LNCAP (cell line): Measurements from ENCODE around the gene CYP2U1.

Source experiments
- TF ChIP-seq, protein P1 (sequence below): fragments of 450-650 bp; IDR thresholded peaks from 2 replicates; pipeline ENCODE4 v1.5.1; 2017; ENCODE audit warnings: mild to moderate bottlenecking

Gene CYP2U1

DNA sequence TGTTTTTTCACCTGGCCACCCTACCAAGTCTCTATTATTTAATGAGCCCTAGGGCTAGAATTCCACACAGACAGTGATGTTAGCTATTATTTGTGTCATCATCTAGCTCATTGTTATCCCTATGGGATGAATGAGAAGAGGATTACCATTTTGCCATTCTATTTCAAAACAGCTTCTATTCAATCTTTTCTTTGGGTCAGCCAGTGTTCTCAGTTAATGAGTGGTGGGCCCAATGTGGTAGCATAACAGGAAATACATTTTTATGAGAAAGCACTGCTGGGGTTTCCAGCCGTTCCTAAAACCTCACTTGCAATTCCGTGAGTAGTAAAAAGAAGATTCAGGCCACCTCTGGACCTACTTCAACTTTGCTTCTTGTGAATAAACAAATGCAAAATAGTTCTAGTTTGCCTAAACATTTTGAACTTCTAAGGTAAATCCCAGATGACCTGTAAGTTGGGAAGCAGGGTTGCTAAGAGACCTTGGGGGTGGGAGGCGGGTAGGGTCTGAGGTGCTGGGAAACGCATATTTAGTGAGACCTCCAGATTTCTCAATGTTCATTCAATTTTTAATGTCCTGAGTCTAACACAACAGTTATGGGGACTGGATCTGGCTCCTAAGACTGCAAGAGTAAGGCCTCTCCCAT, 24.8 kb upstream of the CYP2U1 start:
- TF ChIP-seq, protein P1, sequence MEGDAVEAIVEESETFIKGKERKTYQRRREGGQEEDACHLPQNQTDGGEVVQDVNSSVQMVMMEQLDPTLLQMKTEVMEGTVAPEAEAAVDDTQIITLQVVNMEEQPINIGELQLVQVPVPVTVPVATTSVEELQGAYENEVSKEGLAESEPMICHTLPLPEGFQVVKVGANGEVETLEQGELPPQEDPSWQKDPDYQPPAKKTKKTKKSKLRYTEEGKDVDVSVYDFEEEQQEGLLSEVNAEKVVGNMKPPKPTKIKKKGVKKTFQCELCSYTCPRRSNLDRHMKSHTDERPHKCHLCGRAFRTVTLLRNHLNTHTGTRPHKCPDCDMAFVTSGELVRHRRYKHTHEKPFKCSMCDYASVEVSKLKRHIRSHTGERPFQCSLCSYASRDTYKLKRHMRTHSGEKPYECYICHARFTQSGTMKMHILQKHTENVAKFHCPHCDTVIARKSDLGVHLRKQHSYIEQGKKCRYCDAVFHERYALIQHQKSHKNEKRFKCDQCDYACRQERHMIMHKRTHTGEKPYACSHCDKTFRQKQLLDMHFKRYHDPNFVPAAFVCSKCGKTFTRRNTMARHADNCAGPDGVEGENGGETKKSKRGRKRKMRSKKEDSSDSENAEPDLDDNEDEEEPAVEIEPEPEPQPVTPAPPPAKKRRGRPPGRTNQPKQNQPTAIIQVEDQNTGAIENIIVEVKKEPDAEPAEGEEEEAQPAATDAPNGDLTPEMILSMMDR = no peak

DNA sequence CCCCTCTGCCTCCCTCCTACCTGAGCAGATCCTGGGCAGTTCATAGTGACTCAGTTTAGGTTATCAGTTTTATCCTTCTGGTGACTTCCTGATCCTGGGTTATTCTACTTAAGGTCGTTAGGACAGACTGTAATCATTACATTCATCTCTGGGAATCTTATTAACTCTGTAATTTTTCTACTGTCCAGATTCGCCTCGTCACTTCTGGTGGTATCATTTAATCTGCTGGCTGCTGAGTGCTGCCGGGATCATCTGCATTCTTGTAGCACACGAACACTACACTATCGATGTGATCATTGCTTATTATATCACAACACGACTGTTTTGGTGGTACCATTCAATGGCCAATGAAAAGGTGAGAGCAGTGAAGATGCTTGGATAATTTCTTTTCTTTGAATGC, 23.0 kb upstream of the CYP2U1 start:
- TF ChIP-seq, protein P1 = no peak

DNA sequence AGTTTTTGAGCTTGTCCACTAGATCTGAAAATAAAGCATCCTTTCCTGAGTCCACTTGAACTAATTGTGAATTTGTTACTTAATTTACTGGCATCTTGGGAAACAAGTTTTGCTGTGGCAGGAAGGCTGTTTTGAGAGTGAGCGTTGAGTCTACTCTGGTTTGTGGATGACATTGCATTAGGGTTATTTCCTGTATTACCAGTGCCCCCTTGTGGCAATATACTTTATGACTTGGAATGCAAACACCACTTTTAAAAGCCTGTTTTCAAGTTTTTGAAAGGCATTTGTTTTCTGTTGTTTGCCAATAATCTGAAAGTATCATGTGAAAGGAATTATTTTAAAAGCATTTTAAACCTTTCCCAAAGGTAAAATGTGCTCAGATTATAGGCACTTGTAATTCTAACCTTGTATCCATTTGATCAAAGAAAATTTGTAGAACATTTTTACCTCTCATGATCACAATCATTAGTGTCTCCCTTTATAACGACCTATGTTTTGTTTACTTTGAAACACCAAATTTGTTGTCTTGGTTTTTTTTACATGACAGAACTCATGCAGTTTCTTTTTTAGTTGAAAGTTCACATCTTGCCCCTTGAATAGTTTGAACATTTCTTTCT, 18.0 kb upstream of the CYP2U1 start:
- TF ChIP-seq, protein P1 = peak; percentile 67

DNA sequence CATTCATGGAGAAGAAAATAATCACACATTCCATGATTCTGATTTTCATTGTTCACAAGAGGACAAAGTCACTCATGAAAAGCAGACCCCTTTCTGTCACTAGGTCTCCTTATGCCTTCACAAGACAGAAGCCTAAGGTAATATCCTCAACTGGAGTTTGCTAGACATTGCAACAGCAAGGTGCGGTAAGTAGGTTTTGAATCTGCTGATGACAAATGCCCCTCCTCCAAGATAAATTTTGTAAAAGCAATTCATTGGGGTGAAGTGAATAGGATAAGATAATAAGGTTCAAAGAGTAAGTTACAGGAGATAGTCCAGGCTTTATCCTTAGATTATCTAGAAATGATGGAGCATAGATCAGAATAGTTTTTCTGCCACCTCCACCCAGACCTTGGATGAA, 16.1 kb upstream of the CYP2U1 start:
- TF ChIP-seq, protein P1 = no peak

DNA sequence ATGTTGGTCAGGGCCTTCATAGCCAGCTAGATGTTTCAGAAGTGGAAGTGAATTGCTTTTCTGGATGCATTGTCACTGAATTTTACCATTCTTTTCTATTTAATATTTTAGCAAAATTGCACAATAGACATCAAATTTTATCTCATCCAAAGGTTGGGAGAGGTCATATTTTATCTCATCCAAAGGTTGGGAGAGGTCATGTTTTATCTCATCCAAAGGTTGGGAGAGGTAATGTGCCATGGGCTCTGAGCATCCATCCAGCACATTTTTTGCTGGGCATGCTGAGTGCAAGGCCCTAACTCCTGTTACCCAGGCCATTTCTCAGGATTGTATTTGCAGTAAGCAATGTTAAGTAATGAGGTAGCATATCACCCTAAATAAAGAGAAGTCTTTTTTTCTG, 14.7 kb upstream of the CYP2U1 start:
- TF ChIP-seq, protein P1 = no peak

DNA sequence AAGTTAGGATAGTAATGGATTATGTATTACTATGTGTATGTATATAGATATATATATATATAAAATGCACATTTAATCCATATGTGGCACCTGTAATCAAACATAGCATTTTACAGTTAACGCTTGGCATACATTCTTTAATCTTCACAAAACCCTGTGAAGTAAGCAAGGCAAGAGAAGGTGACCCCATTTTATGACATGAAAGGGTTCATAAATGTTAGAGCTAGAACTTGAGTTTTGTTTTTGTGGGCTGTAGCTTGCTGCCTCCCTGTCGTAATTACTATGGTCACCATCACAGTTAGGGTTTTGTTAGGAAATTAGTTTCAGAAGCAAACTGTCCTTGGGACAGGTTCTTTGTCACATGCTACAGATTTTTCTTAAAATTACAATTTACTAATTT, 13.8 kb upstream of the CYP2U1 start:
- TF ChIP-seq, protein P1 = no peak

DNA sequence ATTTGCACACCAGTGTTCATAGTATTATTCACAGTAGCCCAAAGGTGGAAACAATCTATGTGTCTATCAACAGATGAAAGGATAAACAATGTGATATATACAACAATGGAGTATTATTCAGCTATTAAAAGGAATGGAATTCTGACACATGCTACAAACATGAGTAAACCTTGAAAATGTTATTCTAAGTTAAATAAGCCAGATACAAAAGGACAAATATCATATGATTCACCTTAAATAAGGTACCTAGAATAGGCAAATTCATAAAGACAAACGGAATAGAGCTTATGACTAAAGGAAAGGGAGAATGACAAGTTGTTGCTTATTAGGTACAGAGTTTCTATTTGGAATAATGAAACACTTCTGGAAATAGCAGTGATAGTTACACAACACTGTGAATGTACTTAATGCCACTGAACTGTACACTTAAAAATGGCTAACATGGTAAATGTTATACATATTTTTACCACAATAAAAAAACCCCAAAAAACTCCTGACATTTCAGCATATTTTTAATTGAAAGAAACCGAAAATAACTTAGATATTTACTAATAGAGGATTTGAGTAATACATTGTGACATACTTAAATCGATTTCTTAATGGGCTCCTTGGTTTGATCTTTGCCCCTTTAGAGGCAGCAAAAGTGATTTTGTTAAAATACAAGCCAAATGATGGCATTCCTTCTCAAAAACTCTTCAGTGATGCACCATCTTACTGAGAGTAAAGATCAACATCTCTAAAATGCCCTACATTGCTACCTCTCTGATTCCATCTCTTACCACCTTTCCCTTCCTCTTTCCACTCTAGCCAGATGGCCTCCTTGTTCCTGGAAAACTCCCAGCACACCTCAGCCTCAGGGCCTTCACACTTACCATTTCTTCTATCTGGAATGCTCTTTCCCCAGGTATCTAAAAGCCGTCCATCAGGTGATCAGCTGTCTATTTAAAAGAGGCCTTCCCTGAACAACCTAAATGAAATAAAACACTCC, 8.6 kb upstream of the CYP2U1 start:
- TF ChIP-seq, protein P1 = no peak
